Heart right ventricle (tissue), 16 donors: ENCODE results near the gene STAB2. TPM values are rescaled to one million over a fixed set of nuclear protein-coding genes. Genes with fewer than 3 reads are reported as not detected.

Source experiments
- ATAC-seq, 8 donors: fragments of 200-7000 bp; cut with Tn5 transposase; one replicate each; pipeline ENCODE4 v1.9.1; 2020; ENCODE audit warnings: mild to moderate bottlenecking in 8 of 8, moderate library complexity in 8 of 8, moderate number of reproducible peaks in 1 of 8
- DNase-seq, 2 donors: peaks; one replicate each; pipeline ENCODE4 v3.0.0-alpha.2; 2020
- H3K27ac ChIP-seq, 10 donors: fragments of 200-600 bp; sonication (generic) in 2 of 10; one replicate each; pipeline versions ENCODE4 v1.5.0 to v1.8.0; 2020 to 2022; ENCODE audit warnings: mild to moderate bottlenecking in 3 of 10
- H3K27me3 ChIP-seq, 7 donors: fragments of 200-600 bp; one replicate each; pipeline ENCODE4 v1.8.0; 2021 to 2022; ENCODE audit warnings: mild to moderate bottlenecking in 2 of 7
- H3K36me3 ChIP-seq, 9 donors: fragments of 200-600 bp; sonication (generic) in 1 of 9; one replicate each; pipeline versions ENCODE4 v1.5.0 to v1.8.0; 2020 to 2022; ENCODE audit warnings: mild to moderate bottlenecking in 2 of 9
- H3K4me1 ChIP-seq, 9 donors: fragments of 200-600 bp; sonication (generic) in 1 of 9; one replicate each; pipeline versions ENCODE4 v1.5.0 to v1.8.0; 2020 to 2022; ENCODE audit warnings: mild to moderate bottlenecking in 4 of 9
- H3K4me3 ChIP-seq, 10 donors: fragments of 200-600 bp; sonication (generic) in 2 of 10; one replicate each; pipeline versions ENCODE4 v1.5.0 to v1.8.0; 2020 to 2022; ENCODE audit warnings: mild to moderate bottlenecking in 7 of 10, moderate library complexity in 2 of 10
- H3K9me3 ChIP-seq, 11 donors: fragments of 200-600 bp in 10 of 11; sonication (generic) in 2 of 11; one replicate each; pipeline versions ENCODE4 v1.5.0 to v1.8.0; 2013 to 2022; ENCODE audit warnings: mild to moderate bottlenecking in 2 of 11, control low read depth in 1 of 11, moderate library complexity in 1 of 11
- CTCF ChIP-seq, 9 donors: fragments of 200-600 bp; sonication (generic) in 2 of 9; IDR thresholded peaks; one replicate each; pipeline versions ENCODE4 v1.5.0 to v1.8.0; 2021 to 2022; ENCODE audit warnings: antibody characterized with exemption in 9 of 9, mild to moderate bottlenecking in 5 of 9, moderate library complexity in 1 of 9
- WGBS, 2 donors: extraction: QIAGEN DNeasy Blood & Tissue Kit; methylation state at CpG; one replicate each; pipeline ENCODE4 v1.1.7; 2013; ENCODE audit warnings: inconsistent platforms in 1 of 2; 5-methylcytosine and 5-hydroxymethylcytosine counted together
- intact Hi-C, 10 donors: fragments of 100-400 bp; cut with DNase I; formaldehyde crosslinking; loops; one replicate each; pipeline versions ENCODE4 v1.11.1 to v1.14.2; 2022
- polyA plus RNA-seq, 2 donors: library from polyadenylated mRNA; stranded (reverse); fragments of 200-250 nt; gene quantifications; one replicate each; pipeline ENCODE4 v1.2.3, GENCODE V29; 2013
- total RNA-seq, 10 donors: library from RNA; stranded (reverse); fragmentation: NEBNext Ultra II Directional in 3 of 10; extraction: Animal tissue kit (Norgen Biotek cat#: 25700) in 3 of 10; gene quantifications; one replicate each; pipeline versions ENCODE4 v1.2.1 to v1.2.4, GENCODE V29; 2021 to 2023
- donor health status: Arrhythmogenic right ventricular cardiomyopathy.
- donor health status: ischemic (EF 13 %, LVEDD 7.1; RV severe dilation, severe dysfunction).
- donor health status: healthy with polysubstance abuse.
- donor health status: DM: no; HTN: yes; CAD: no.
- donor health status: DM: no; HTN: no; CAD: no.
- donor health status: ischemic (EF 25% LVEDD 6.9; RV normal size, moderate dysfunction).
- donor health status: ischemic (EF 25% LVEDD 5.7; RV mildly dilated, moderate dysfunction).
- donor health status: healthy.
- donor health status: DM: yes; HTN: yes; CAD: no.
- donor health status: Ischemic cardiomyopathy.
- donor health status: ischemic (EF 35%, LVEDD 5.7; RV mildly dilated, moderate dysfunction).
- donor health status: nonischemic (EF 11% LVEDD 7.7; RV severe dilation, severe dysfunction).
- donor health status: DM: yes; HTN: yes; CAD: no.
- donor health status: PGD.
- donor health status: ischemic (EF 29% LVEDD 5.4; RV normal size, mild dysfunction).
- donor health status: nonischemic (EF 23%, LVEDD 6.1; RV moderate dilation, normal function).

STAB2 gene
- total and polyA plus RNA-seq, 12 donors: 0.01 to 0.50 (median 0.17) TPM; not detected in 3

- intact Hi-C loops: no loop called here
- WGBS, 2 donors: 48 to 50% methylated on average over 1 of the region's 1 CpG
Observed at GRCh38 chr12:103580026-103580425, 7.0 kb upstream of the STAB2 start.

GRCh38 chr12:103583008-103583407, 4.1 kb upstream of the STAB2 start:
- no peak for TF ChIP-seq CTCF (IDR thresholded peaks at IDR 0.05)
- Histone ChIP-seq H3K36me3 (no peaks in the 10 kb centered on the region), H3K27me3 (peaks cover 0 to 8% (median 4%) of the 10 kb centered on the region in 7 donors), H3K4me3 (no peak overlapping the region), H3K27ac (no peak overlapping the region), H3K9me3 (no peaks in the 10 kb centered on the region), H3K4me1 (no peaks in the 10 kb centered on the region)
- intact Hi-C loops: no loop called here
- 60 to 65% methylated on average over 1 of the region's 1 CpG for WGBS, 2 donors
- ATAC-seq (no peak), DNase-seq (no peak)

More at GRCh38 chr12:103580026-103580425, 7.0 kb upstream of the STAB2 start:
- ATAC-seq: peak in 2 of 8 donors; percentile 26 to 27
- no peaks in the 10 kb centered on the region for H3K9me3 ChIP-seq
- H3K36me3 ChIP-seq: no peaks in the 10 kb centered on the region
- H3K4me1 ChIP-seq: peaks cover 0 to 8% (median 0%) of the 10 kb centered on the region in 9 donors
- H3K27me3 ChIP-seq: peaks cover 0 to 8% (median 4%) of the 10 kb centered on the region in 7 donors
- no peak for TF ChIP-seq CTCF (IDR thresholded peaks at IDR 0.05)
- H3K27ac ChIP-seq: no peak overlapping the region
- H3K4me3 ChIP-seq: no peak overlapping the region
- DNase-seq: no peak

- no peak for ATAC-seq
- 61 to 67% methylated on average over 1 of the region's 1 CpG for WGBS, 2 donors
Observed at GRCh38 chr12:103586132-103586531, 941 bp upstream of the STAB2 start.

GRCh38 chr12:103588680-103589079, 1.6 kb downstream of the STAB2 start:
- Histone ChIP-seq H3K36me3 (no peaks in the 10 kb centered on the region), H3K9me3 (no peaks in the 10 kb centered on the region), H3K27ac (no peak overlapping the region), H3K4me3 (no peak overlapping the region), H3K4me1 (no peaks in the 10 kb centered on the region), H3K27me3 (peaks cover 0 to 8% (median 0%) of the 10 kb centered on the region in 7 donors)
- DNase-seq (no peak), ATAC-seq (no peak)
- TF ChIP-seq CTCF (IDR thresholded peaks at IDR 0.05): no peak
- intact Hi-C loops: no loop called here

More at GRCh38 chr12:103586132-103586531, 941 bp upstream of the STAB2 start:
- Histone ChIP-seq H3K4me1 (no peaks in the 10 kb centered on the region), H3K27ac (no peak overlapping the region), H3K36me3 (no peaks in the 10 kb centered on the region), H3K4me3 (no peak overlapping the region), H3K27me3 (peaks cover 0 to 8% (median 0%) of the 10 kb centered on the region in 7 donors), H3K9me3 (no peaks in the 10 kb centered on the region)
- intact Hi-C loops: no loop called here
- DNase-seq: no peak
- peak in 3 of 9 donors; percentile 18 to 24 (median 23) for TF ChIP-seq CTCF (IDR thresholded peaks at IDR 0.05)
